ENCODE results near the gene STAT1. TPM values are rescaled to one million over a fixed set of nuclear protein-coding genes. Genes with fewer than 3 reads are reported as not detected.
A peak's percentile ranks its signal among the peaks of the same experiment; 100 is the strongest.

STAT1 gene
- total RNA-seq, 1 donor from 2014 or later: 140 TPM

DNA sequence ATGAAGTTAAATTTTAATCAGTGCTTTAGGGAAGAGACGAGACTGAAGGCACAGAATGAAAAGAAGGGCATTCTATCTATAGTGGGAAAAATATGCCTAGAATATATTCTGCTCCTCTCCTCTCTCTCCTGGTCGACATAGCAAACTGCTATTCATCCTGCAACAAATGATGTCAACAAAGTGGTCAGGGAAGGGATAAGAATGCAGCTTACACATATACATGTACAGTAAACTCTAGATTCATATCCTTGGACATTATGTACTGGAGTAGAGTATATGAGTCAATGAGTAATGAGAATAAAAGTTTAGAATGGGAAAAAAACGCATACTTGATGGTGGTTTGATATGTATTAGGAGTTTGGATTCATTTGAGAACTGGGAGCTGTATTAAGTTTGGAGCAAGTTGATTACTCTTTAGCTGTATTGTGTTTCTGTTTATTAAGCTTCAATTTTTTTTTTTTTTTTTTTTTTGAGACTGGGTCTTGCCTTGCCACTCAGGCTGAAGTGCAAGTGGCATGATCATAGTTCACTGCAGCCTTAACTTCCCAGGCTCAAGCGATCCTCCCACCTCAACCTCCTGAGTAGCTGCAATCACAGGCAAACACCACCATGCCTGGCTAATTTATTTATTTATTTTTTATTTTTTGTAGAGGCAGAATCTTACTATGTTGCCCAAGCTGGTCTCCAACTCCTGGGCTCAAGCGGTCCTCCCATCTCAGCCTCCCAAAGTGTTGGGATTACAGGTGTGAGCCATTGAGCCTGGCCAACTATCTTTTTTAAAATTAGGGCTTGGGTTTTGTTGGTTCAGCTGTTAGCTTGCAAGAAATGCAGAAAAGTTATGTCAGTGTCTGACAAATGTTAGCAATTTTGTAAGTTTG lies 53.8 kb downstream of the STAT1 start:
- Mint-ChIP-seq H3K9me3 (ENCODE audit: low read depth) (peaks cover 2% of the 10 kb centered on the region), H3K4me1 (ENCODE audit: low read depth) (peaks cover 28% of the 10 kb centered on the region), H3K4me3 (ENCODE audit: unreplicated experiment) (no peak overlapping the region), H3K36me3 (ENCODE audit: low read depth) (peaks cover 31% of the 10 kb centered on the region), H3K27me3 (ENCODE audit: low read depth) (no peaks in the 10 kb centered on the region), H3K27ac (ENCODE audit: unreplicated experiment) (peak overlapping the region; percentile 9)
- no peak for DNase-seq (ENCODE audit: low spot score)
- TF ChIP-seq, protein P1, sequence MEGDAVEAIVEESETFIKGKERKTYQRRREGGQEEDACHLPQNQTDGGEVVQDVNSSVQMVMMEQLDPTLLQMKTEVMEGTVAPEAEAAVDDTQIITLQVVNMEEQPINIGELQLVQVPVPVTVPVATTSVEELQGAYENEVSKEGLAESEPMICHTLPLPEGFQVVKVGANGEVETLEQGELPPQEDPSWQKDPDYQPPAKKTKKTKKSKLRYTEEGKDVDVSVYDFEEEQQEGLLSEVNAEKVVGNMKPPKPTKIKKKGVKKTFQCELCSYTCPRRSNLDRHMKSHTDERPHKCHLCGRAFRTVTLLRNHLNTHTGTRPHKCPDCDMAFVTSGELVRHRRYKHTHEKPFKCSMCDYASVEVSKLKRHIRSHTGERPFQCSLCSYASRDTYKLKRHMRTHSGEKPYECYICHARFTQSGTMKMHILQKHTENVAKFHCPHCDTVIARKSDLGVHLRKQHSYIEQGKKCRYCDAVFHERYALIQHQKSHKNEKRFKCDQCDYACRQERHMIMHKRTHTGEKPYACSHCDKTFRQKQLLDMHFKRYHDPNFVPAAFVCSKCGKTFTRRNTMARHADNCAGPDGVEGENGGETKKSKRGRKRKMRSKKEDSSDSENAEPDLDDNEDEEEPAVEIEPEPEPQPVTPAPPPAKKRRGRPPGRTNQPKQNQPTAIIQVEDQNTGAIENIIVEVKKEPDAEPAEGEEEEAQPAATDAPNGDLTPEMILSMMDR (IDR thresholded peaks at IDR 0.05): no peak

DNA sequence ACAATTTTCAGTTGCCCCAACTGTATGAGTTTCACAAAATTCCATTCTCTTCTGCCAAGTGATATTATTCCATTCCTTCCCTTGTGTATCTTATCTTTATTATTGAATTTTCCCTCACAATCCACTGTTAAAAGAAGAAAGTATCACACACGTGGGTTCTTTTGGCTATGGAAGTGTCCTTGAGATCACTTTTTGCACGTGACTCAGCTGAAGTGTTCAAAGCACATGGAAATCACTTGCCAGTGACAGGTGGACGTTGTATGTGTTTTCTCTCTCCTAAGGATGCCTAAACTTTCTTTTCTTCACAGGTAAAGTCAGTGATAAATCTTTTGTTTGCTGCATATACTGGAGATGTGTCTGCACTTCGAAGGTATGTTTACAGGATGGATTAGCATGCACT lies 60.7 kb downstream of the STAT1 start:
- Mint-ChIP-seq H3K27ac (ENCODE audit: unreplicated experiment) (no peak overlapping the region), H3K27me3 (ENCODE audit: low read depth) (no peaks in the 10 kb centered on the region), H3K4me1 (ENCODE audit: low read depth) (peaks cover 13% of the 10 kb centered on the region), H3K4me3 (ENCODE audit: unreplicated experiment) (no peak overlapping the region), H3K36me3 (ENCODE audit: low read depth) (peaks cover 11% of the 10 kb centered on the region), H3K9me3 (ENCODE audit: low read depth) (peaks cover 2% of the 10 kb centered on the region)
- DNase-seq (ENCODE audit: low spot score): no peak
- TF ChIP-seq, protein P1 (IDR thresholded peaks at IDR 0.05): no peak

DNA sequence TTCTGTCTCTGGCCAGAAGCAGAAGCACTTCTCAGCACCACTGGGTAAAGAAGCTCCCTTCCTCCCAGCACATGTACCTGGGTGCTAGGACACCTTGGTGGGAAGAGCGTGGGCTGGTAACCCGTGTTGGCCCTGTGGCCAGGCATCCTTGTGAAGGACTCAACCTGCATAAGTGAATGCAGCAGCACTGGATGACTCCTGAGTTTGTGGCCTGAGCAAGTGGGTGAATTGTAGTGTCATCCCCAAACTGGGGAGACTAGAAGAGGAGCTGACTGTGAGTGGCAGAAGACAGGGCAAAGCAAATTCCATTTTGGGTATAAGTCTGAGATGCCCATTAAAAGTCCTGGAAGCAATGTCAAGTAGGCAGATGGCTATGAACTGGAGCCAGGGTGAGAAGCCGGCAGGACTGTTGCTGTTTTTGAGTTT lies 63.4 kb downstream of the STAT1 start:
- Mint-ChIP-seq H3K36me3 (ENCODE audit: low read depth) (no peaks in the 10 kb centered on the region), H3K4me3 (ENCODE audit: unreplicated experiment) (no peak overlapping the region), H3K9me3 (ENCODE audit: low read depth) (no peaks in the 10 kb centered on the region), H3K27me3 (ENCODE audit: low read depth) (no peaks in the 10 kb centered on the region), H3K27ac (ENCODE audit: unreplicated experiment) (no peak overlapping the region), H3K4me1 (ENCODE audit: low read depth) (peaks cover 12% of the 10 kb centered on the region)
- TF ChIP-seq, protein P1 (IDR thresholded peaks at IDR 0.05): no peak
- no peak for DNase-seq (ENCODE audit: low spot score)

DNA sequence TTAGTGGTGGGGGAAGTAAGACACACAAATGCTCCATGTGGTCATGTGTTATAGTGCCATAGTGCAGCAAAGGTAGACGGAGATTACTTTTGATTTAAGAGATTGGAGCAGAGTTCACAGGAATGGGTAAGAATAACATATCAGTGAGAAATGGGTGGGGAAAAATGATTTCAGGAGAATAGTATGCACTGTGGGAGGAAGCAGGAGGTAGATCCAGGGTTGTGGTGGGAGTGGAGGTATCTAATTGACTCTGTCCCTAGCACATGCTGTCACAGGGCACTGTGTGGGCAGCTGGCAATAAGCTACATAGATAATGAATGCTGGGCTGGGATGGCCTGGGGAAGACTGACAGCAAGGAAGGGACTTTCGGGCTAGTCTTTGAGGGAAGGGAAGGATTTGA lies 65.3 kb downstream of the STAT1 start:
- Mint-ChIP-seq H3K4me1 (ENCODE audit: low read depth) (peaks cover 22% of the 10 kb centered on the region), H3K27ac (ENCODE audit: unreplicated experiment) (no peak overlapping the region), H3K36me3 (ENCODE audit: low read depth) (no peaks in the 10 kb centered on the region), H3K4me3 (ENCODE audit: unreplicated experiment) (no peak overlapping the region), H3K27me3 (ENCODE audit: low read depth) (no peaks in the 10 kb centered on the region), H3K9me3 (ENCODE audit: low read depth) (no peaks in the 10 kb centered on the region)
- DNase-seq (ENCODE audit: low spot score): no peak
- TF ChIP-seq, protein P1 (IDR thresholded peaks at IDR 0.05): no peak

DNA sequence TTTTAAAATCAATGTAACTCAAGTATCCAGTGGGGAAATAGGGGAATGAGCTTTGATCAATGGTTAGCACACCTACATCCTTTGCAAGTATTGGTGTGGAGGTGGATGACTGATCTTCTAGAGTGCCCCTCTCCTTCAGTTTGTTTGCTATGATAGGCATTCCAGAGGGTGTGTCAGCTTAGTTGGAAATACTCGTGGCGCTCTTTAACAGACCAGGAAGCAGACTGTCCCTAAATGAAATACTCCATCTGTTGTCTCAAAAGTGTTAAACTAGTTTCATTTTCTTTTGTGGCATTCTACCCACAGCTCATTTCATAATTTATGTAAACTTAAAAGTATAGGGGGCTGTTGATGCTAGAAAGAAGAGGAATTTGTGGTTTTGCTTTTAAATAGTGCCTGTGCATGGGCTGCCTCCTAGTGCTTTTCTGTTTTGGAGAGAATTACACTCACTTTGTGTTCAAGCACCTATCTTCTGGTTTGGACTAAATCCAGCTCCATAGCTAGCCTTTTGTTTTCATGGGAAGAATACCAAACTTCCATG lies 66.2 kb downstream of the STAT1 start:
- peaks cover 19% of the 10 kb centered on the region for H3K4me1 Mint-ChIP-seq (ENCODE audit: low read depth)
- no peak overlapping the region for H3K27ac Mint-ChIP-seq (ENCODE audit: unreplicated experiment)
- H3K36me3 Mint-ChIP-seq (ENCODE audit: low read depth): no peaks in the 10 kb centered on the region
- no peak overlapping the region for H3K4me3 Mint-ChIP-seq (ENCODE audit: unreplicated experiment)
- H3K9me3 Mint-ChIP-seq (ENCODE audit: low read depth): no peaks in the 10 kb centered on the region
- no peak for DNase-seq (ENCODE audit: low spot score)
- H3K27me3 Mint-ChIP-seq (ENCODE audit: low read depth): no peaks in the 10 kb centered on the region
- TF ChIP-seq, protein P1 (IDR thresholded peaks at IDR 0.05): peak; percentile 76

Measured in chondrocyte (in vitro differentiated cells).